Activated gamma-delta T cell treated with anti-CD3 and anti-CD28 coated beads, Interleukin-2, amount 50 U/mL, for 16 hours (primary cell): ENCODE results near the gene ADD2.
A peak's percentile ranks its signal among the peaks of the same experiment; 100 is the strongest.
"Not testable (repeated sequence)": the region's sequence is repeated elsewhere in the genome, so short reads cannot be mapped to it uniquely, and the experiment has no call there.

ENCODE experiments used
- DNase-seq: peaks from one replicate; pipeline ENCODE4 v3.0.0-alpha.2; 2020; ENCODE audit warnings: low read depth

ADD2 gene

GRCh38 chr2:70767699-70768589 is at the start of gene ADD2:
Gene ADD2 (minus strand): TSS chr2:70768200. CDS start chr2:70706408, 61,792 bp downstream.
- DNase-seq, result no peak

GRCh38 chr2:70817284-70817954 is 49.4 kb upstream of the ADD2 start:
- DNase-seq, result no peak

GRCh38 chr2:70816726-70817125 is 48.7 kb upstream of the ADD2 start:
- DNase-seq, result no peak

- no peak for DNase-seq
Measured at GRCh38 chr2:70808983-70809958, 41.3 kb upstream of the ADD2 start.

GRCh38 chr2:70807828-70808118 is 39.8 kb upstream of the ADD2 start:
- no peak for DNase-seq

GRCh38 chr2:70807102-70807827 is 39.3 kb upstream of the ADD2 start:
- no peak for DNase-seq

GRCh38 chr2:70806620-70807019 is 38.6 kb upstream of the ADD2 start:
- no peak for DNase-seq

GRCh38 chr2:70806013-70806412 is 38.0 kb upstream of the ADD2 start:
- no peak for DNase-seq

GRCh38 chr2:70801607-70802263 is 33.7 kb upstream of the ADD2 start:
- no peak for DNase-seq

- no peak for DNase-seq
Measured at GRCh38 chr2:70799706-70800105, 31.7 kb upstream of the ADD2 start.

- DNase-seq, result not testable (repeated sequence)
Measured at GRCh38 chr2:70797996-70798395, 30.0 kb upstream of the ADD2 start.

- no peak for DNase-seq
Measured at GRCh38 chr2:70797506-70797905, 29.5 kb upstream of the ADD2 start.

- DNase-seq, result no peak
Measured at GRCh38 chr2:70796262-70796661, 28.3 kb upstream of the ADD2 start.

GRCh38 chr2:70795164-70795995 is 27.4 kb upstream of the ADD2 start:
- DNase-seq, result no peak

- DNase-seq, result no peak
Measured at GRCh38 chr2:70793450-70793849, 25.4 kb upstream of the ADD2 start.

GRCh38 chr2:70790136-70790828 is 22.3 kb upstream of the ADD2 start, which contains the start of gene FIGLA:
Gene FIGLA (minus strand): TSS chr2:70790643. CDS start chr2:70790638, 5 bp downstream.
- no peak for DNase-seq

- peak; percentile 39 for DNase-seq
Measured at GRCh38 chr2:70789304-70790135, 21.5 kb upstream of the ADD2 start.

- no peak for DNase-seq
Measured at GRCh38 chr2:70785137-70785911, 17.3 kb upstream of the ADD2 start.
